Body of pancreas (tissue), 4 donors: ENCODE data around the gene MSI2.

Source experiments
- CTCF ChIP-seq, 7 experiments: fragments of 450-650 bp in 4 of 7; fragments of 200-600 bp in 3 of 7; sonication (generic) in 3 of 7; IDR thresholded peaks; one replicate each; pipeline ENCODE4 v1.5.1; 2016 to 2019; ENCODE audit warnings: antibody characterized with exemption in 7 of 7
- POLR2A ChIP-seq, 3 donors: fragments of 450-650 bp; IDR thresholded peaks; one replicate each; pipeline ENCODE4 v1.6.1; 2016; ENCODE audit warnings: antibody characterized with exemption in 3 of 3, mild to moderate bottlenecking in 2 of 3

DNA sequence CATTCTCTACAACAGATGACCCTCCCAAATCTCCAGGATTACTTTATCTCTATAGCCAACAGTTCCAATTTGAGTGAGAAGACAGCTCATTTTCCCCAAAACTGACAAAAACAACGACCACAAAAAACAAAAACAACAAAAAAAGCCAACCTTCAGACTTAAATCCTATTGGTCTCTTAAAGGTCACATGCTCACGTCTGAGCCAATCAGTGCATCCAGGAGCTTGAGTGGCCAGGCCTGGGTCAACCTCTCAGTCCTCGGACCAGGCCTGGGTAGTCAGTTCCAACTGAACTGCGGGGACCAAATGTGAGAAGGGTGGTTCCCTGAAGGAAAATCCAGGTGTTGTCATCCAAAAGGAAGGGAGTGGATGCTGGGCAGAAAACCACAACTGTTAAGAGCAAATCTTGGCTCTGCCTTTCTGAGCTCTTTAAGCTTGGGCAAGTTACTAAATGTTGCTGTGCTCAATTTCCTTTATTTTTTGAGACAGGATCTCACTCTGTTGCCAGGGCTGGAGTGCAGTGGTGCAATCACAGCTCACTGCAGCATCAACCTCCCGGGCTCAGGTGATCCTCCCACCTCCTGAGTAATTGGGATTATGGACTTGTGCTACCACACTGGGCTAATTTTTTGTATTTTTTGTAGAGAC, 43.0 kb upstream of the MSI2 start:
- no peak for TF ChIP-seq POLR2A (IDR thresholded peaks at IDR 0.05)
- no peak for TF ChIP-seq CTCF (IDR thresholded peaks at IDR 0.05)
